Parathyroid adenoma (tissue), 2 donors: Measurements from ENCODE around the gene PFKFB4.

Experiments
- H2AFZ ChIP-seq: fragments of 300-600 bp; sonication (generic); one replicate; pipeline ENCODE4 v1.7.0; 2017; ENCODE audit warnings: antibody characterized with exemption, mild to moderate bottlenecking
- H3K27ac ChIP-seq: fragments of 300-600 bp; sonication (generic); one replicate; pipeline ENCODE4 v1.7.0; 2017
- H3K27me3 ChIP-seq: fragments of 300-600 bp; sonication (generic); one replicate; pipeline ENCODE4 v1.7.0; 2017; ENCODE audit warnings: low read length; ENCODE audit not compliant: control insufficient read depth, insufficient read depth
- H3K36me3 ChIP-seq: fragments of 300-600 bp; sonication (generic); one replicate; pipeline ENCODE4 v1.7.0; 2017; ENCODE audit warnings: low read length; ENCODE audit not compliant: control insufficient read depth, insufficient read depth
- H3K4me1 ChIP-seq: fragments of 300-600 bp; sonication (generic); one replicate; pipeline ENCODE4 v1.7.0; 2017; ENCODE audit warnings: control low read depth
- H3K4me2 ChIP-seq: fragments of 300-600 bp; sonication (generic); one replicate; pipeline ENCODE4 v1.7.0; 2017; ENCODE audit warnings: low read length
- H3K4me3 ChIP-seq: fragments of 300-600 bp; sonication (generic); one replicate; pipeline ENCODE4 v1.7.0; 2017; ENCODE audit warnings: low read depth, low read length
- H3K79me2 ChIP-seq: fragments of 300-600 bp; sonication (generic); one replicate; pipeline ENCODE4 v1.7.0; 2017; ENCODE audit warnings: control low read depth
- H3K9ac ChIP-seq: fragments of 300-600 bp; sonication (generic); one replicate; pipeline ENCODE4 v1.7.0; 2017; ENCODE audit warnings: mild to moderate bottlenecking
- H3K9me3 ChIP-seq: fragments of 300-600 bp; sonication (generic); one replicate; pipeline ENCODE4 v1.7.0; 2017; ENCODE audit warnings: low read length; ENCODE audit not compliant: control insufficient read depth
- TF ChIP-seq, protein P1 (sequence below): fragments of 300-600 bp; sonication (generic); IDR thresholded peaks from one replicate; pipeline ENCODE4 v1.7.0; 2017; ENCODE audit warnings: antibody characterized with exemption, mild to moderate bottlenecking
- donor health status: primary hyperparathyroidism.

The PFKFB4 gene

DNA sequence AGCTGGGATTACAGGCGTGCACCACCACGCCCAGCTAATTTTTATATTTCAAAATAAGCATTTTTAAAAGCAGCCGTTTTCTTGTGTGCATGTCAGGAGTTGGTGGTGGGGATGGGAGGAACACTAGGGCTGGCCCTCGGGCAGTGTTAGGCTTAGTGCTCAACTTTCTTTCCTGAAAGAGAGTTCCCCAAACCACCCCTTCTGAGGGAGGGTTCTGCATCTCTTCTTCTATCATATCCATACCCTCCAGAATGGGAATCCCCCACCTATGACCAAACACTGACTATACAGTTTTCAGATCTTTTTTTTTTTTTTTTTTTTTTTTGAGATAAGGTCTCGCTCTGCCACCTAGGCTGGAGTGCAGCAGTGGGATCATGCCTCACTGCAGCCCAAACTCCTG lies 12.5 kb downstream of the PFKFB4 start:
- Histone ChIP-seq H3K36me3 (no peaks in the 10 kb centered on the region), H3K27me3 (no peaks in the 10 kb centered on the region), H2AFZ (no peak overlapping the region), H3K4me2 (no peak overlapping the region), H3K79me2 (peaks cover 2% of the 10 kb centered on the region), H3K9me3 (no peaks in the 10 kb centered on the region), H3K4me1 (peaks cover 3% of the 10 kb centered on the region), H3K9ac (no peak overlapping the region), H3K27ac (no peak overlapping the region), H3K4me3 (no peak overlapping the region)
- TF ChIP-seq, protein P1, sequence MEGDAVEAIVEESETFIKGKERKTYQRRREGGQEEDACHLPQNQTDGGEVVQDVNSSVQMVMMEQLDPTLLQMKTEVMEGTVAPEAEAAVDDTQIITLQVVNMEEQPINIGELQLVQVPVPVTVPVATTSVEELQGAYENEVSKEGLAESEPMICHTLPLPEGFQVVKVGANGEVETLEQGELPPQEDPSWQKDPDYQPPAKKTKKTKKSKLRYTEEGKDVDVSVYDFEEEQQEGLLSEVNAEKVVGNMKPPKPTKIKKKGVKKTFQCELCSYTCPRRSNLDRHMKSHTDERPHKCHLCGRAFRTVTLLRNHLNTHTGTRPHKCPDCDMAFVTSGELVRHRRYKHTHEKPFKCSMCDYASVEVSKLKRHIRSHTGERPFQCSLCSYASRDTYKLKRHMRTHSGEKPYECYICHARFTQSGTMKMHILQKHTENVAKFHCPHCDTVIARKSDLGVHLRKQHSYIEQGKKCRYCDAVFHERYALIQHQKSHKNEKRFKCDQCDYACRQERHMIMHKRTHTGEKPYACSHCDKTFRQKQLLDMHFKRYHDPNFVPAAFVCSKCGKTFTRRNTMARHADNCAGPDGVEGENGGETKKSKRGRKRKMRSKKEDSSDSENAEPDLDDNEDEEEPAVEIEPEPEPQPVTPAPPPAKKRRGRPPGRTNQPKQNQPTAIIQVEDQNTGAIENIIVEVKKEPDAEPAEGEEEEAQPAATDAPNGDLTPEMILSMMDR, result no peak

DNA sequence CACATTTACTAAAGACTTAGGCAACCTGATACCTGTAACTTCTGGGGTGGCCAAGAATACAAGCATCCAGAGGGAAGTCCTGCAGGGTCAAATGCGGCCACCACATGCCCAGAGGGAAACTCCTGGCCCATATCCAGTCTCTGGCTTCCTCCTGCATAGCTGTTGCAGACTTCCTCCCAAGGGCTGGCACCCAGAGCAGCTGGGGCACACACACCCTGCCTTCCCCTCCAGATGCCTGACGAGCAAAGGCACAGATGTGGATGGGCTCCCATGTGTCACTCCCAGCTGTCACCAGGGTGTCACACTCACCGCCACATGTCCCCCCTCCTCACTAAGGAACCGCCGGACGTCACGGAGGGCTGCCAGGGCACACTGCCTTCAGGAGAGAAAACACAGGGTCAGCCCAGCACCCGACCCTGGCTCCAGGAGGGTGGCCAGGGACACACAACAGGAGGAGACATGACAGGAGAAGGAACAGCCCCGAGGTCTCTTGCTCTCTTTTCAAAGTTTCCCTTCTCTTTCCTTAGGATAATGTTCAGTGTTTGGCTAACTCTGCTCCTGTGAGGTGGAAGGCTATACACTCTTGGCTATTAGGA lies 13.2 kb downstream of the PFKFB4 start:
- Histone ChIP-seq H3K36me3 (no peaks in the 10 kb centered on the region), H2AFZ (no peak overlapping the region), H3K79me2 (no peaks in the 10 kb centered on the region), H3K4me2 (no peak overlapping the region), H3K9me3 (no peaks in the 10 kb centered on the region), H3K4me1 (no peaks in the 10 kb centered on the region), H3K27me3 (no peaks in the 10 kb centered on the region), H3K4me3 (no peak overlapping the region), H3K27ac (no peak overlapping the region), H3K9ac (no peak overlapping the region)
- TF ChIP-seq, protein P1, result no peak

DNA sequence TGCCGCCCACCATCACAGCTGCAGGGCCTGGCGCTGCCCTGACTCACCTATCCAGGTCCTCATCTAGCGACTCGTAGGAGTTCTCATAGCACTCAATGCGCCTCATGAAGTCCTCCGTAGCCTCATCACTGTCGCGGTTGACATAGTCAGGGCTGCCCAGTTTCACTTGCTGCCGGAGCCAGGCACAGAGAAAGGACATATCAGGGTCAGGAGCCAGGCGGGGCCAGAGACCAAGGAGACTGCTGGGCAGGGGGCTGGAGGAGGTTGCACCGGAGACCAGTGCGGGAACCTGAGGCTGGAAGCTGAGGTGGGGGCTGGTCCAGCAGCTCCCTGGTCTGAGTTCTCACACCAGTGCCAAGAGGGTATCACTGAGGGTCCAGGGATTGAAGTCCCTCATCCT lies 18.2 kb downstream of the PFKFB4 start:
- Histone ChIP-seq H3K36me3 (no peaks in the 10 kb centered on the region), H3K27me3 (no peaks in the 10 kb centered on the region), H3K79me2 (no peaks in the 10 kb centered on the region), H2AFZ (no peak overlapping the region), H3K27ac (no peak overlapping the region), H3K4me2 (no peak overlapping the region), H3K4me1 (no peaks in the 10 kb centered on the region), H3K9ac (no peak overlapping the region), H3K4me3 (no peak overlapping the region), H3K9me3 (no peaks in the 10 kb centered on the region)
- TF ChIP-seq, protein P1, result no peak

DNA sequence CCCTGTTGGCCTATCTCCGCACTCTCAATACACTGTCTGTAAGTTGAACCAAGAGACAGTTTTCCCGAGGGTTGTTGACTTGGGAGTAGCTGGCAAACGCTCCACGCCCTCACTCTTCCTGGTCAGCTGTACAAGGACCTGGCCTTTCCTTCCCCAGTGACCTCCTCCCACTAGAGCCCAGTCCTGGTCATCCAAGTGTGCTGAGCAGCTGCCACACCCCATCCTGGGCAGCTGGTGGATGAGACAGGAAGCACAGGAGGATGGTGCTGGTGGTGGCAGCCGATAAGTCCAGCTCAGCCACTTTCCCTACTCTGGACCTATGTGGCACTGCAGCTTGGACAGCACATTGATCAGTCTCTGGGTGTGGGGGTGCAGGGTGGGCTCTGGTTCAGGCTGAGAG lies 19.8 kb downstream of the PFKFB4 start:
- Histone ChIP-seq H3K4me1 (no peaks in the 10 kb centered on the region), H3K4me3 (no peak overlapping the region), H3K9ac (no peak overlapping the region), H3K4me2 (no peak overlapping the region), H3K27me3 (no peaks in the 10 kb centered on the region), H3K36me3 (no peaks in the 10 kb centered on the region), H3K79me2 (no peaks in the 10 kb centered on the region), H3K27ac (no peak overlapping the region), H3K9me3 (no peaks in the 10 kb centered on the region), H2AFZ (no peak overlapping the region)
- TF ChIP-seq, protein P1, result no peak

DNA sequence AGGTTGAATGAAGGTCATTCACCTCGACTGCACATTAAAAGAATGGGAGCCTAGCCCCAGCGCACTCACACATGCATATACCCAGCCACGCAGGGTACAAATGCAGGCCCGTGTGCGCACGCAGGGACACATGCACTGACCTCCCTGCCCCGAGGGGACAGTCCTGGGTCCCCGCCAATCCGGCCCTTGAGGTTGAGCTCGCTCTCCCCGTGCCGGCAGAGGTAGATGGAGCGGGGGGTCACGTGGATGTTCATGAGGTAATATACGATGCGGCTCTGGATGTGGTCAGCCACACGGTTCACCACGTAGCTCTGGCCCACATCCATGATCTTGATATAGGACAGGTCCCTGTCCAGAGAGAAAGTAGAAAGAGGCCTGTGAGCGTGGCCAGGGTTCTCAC lies 20.5 kb downstream of the PFKFB4 start:
- Histone ChIP-seq H3K36me3 (no peaks in the 10 kb centered on the region), H2AFZ (no peak overlapping the region), H3K4me3 (no peak overlapping the region), H3K9ac (no peak overlapping the region), H3K27me3 (no peaks in the 10 kb centered on the region), H3K27ac (no peak overlapping the region), H3K4me2 (no peak overlapping the region), H3K79me2 (no peaks in the 10 kb centered on the region), H3K9me3 (no peaks in the 10 kb centered on the region), H3K4me1 (no peaks in the 10 kb centered on the region)
- TF ChIP-seq, protein P1, result no peak
